Measurements from ENCODE around the gene AKR1B1. TPM values are rescaled to one million over a fixed set of nuclear protein-coding genes. Genes with fewer than 3 reads are reported as not detected.

Gene AKR1B1
- total RNA-seq, 4 donors from 2014 or later: 87.3 to 119 (median 95.6) TPM

- H3K27ac ChIP-seq: peak overlapping the region in 3 of 4 donors; percentile 87 to 92 (median 88)
- no peak overlapping the region for H3K4me3 ChIP-seq
- TF ChIP-seq POLR2A (IDR thresholded peaks at IDR 0.05): no peak
- no peak for TF ChIP-seq CTCF (IDR thresholded peaks at IDR 0.05 in 4 of 5, conservative IDR thresholded peaks at IDR 0.05 in 1 of 5)
- intact Hi-C loops (cut with DNase I; ENCODE audit: low total_unique reads): loop anchor here (5.0 kb wide), 2 partner anchors 45 to 700 kb away; no protein-coding TSS in a partner anchor
- in situ Hi-C loops (cut with MboI; ENCODE audit: low sequenced_read_pairs in 4 of 4): no loop called here
- H3K9me3 ChIP-seq: no peaks in the 10 kb centered on the region
- H3K27me3 ChIP-seq: no peaks in the 10 kb centered on the region
- ATAC-seq (no peak), DNase-seq (no peak)
- peaks cover 31 to 44% of the 10 kb centered on the region in 2 donors for H3K4me1 ChIP-seq
- peaks cover 0 to 9% of the 10 kb centered on the region in 2 donors for H3K36me3 ChIP-seq
Measured at GRCh38 chr7:134457210-134457609, 1.7 kb downstream of the AKR1B1 start.

- TF ChIP-seq POLR2A (IDR thresholded peaks at IDR 0.05) (no peak), CTCF (IDR thresholded peaks at IDR 0.05 in 4 of 5, conservative IDR thresholded peaks at IDR 0.05 in 1 of 5) (no peak)
- Histone ChIP-seq H3K4me1 (peaks cover 30 to 43% of the 10 kb centered on the region in 2 donors), H3K36me3 (peaks cover 0 to 29% of the 10 kb centered on the region in 2 donors), H3K4me3 (no peak overlapping the region), H3K27me3 (no peaks in the 10 kb centered on the region), H3K9me3 (no peaks in the 10 kb centered on the region), H3K27ac (peak overlapping the region; percentile 6 to 67 (median 46))
- DNase-seq (no peak), ATAC-seq (no peak)
- intact Hi-C loops (cut with DNase I; ENCODE audit: low total_unique reads) (loop anchor here (5.0 kb wide), 1 partner anchor 137 kb away; the partner anchor contains the start of gene SLC35B4), in situ Hi-C loops (cut with MboI; ENCODE audit: low sequenced_read_pairs in 4 of 4) (no loop called here)
Measured at GRCh38 chr7:134454277-134454676, 4.6 kb downstream of the AKR1B1 start.

- Histone ChIP-seq H3K36me3 (peaks cover 0 to 35% of the 10 kb centered on the region in 2 donors), H3K27ac (peak overlapping the region; percentile 16 to 67 (median 56)), H3K4me3 (no peak overlapping the region), H3K4me1 (peaks cover 29 to 45% of the 10 kb centered on the region in 2 donors), H3K27me3 (no peaks in the 10 kb centered on the region), H3K9me3 (no peaks in the 10 kb centered on the region)
- DNase-seq (no peak), ATAC-seq (no peak)
- no peak for TF ChIP-seq POLR2A (IDR thresholded peaks at IDR 0.05)
- no peak for TF ChIP-seq CTCF (IDR thresholded peaks at IDR 0.05 in 4 of 5, conservative IDR thresholded peaks at IDR 0.05 in 1 of 5)
- in situ Hi-C loops (cut with MboI; ENCODE audit: low sequenced_read_pairs in 4 of 4) (no loop called here), intact Hi-C loops (cut with DNase I; ENCODE audit: low total_unique reads) (loop anchor here (5.0 kb wide), 1 partner anchor 136 kb away; the partner anchor contains the start of gene SLC35B4)
Measured at GRCh38 chr7:134453518-134453917, 5.4 kb downstream of the AKR1B1 start.

GRCh38 chr7:134452991-134453473 is 5.9 kb downstream of the AKR1B1 start:
- ATAC-seq (no peak), DNase-seq (no peak)
- in situ Hi-C loops (cut with MboI; ENCODE audit: low sequenced_read_pairs in 4 of 4): no loop called here
- H3K36me3 ChIP-seq: peaks cover 0 to 40% of the 10 kb centered on the region in 2 donors
- no peak overlapping the region for H3K4me3 ChIP-seq
- peak overlapping the region; percentile 16 to 67 (median 56) for H3K27ac ChIP-seq
- peaks cover 29 to 45% of the 10 kb centered on the region in 2 donors for H3K4me1 ChIP-seq
- TF ChIP-seq CTCF (IDR thresholded peaks at IDR 0.05 in 4 of 5, conservative IDR thresholded peaks at IDR 0.05 in 1 of 5) (no peak), POLR2A (IDR thresholded peaks at IDR 0.05) (no peak)
- no peaks in the 10 kb centered on the region for H3K27me3 ChIP-seq
- intact Hi-C loops (cut with DNase I; ENCODE audit: low total_unique reads): loop anchor here (5.0 kb wide), 1 partner anchor 136 kb away; the partner anchor contains the start of gene SLC35B4
- no peaks in the 10 kb centered on the region for H3K9me3 ChIP-seq

Measured in gastrocnemius medialis (tissue), 4 donors.